Smooth muscle cell (in vitro differentiated cells): Measurements from ENCODE around the gene ACTL10. TPM values are rescaled to one million over a fixed set of nuclear protein-coding genes. Genes with fewer than 3 reads are reported as not detected.
"Not testable (repeated sequence)": the region's sequence is repeated elsewhere in the genome, so short reads cannot be mapped to it uniquely, and the experiment has no call there.

Experiments
- DNase-seq: peaks from one replicate; lab custom pipeline; 2025; ENCODE audit not compliant: unreplicated experiment; lab: John Stamatoyannopoulos, UW
- H2AFZ ChIP-seq: fragments of 200-600 bp; sonication (generic); 2 replicates; pipeline ENCODE4 v1.6.0; 2016; ENCODE audit warnings: antibody characterized with exemption, low read depth, mild to moderate bottlenecking
- H3F3A ChIP-seq: fragments of 200-600 bp; sonication (generic); 2 replicates; pipeline ENCODE4 v1.6.0; 2017; ENCODE audit warnings: antibody characterized with exemption, low read depth
- H3K27ac ChIP-seq: fragments of 200-600 bp; sonication (generic); 2 replicates; pipeline ENCODE4 v1.5.1; 2016; ENCODE audit warnings: low read depth, mild to moderate bottlenecking
- H3K27me3 ChIP-seq: fragments of 200-600 bp; sonication (generic); 2 replicates; pipeline ENCODE4 v1.6.1; 2016; ENCODE audit warnings: low read depth, mild to moderate bottlenecking
- H3K36me3 ChIP-seq: fragments of 200-600 bp; sonication (generic); 2 replicates; pipeline ENCODE4 v1.5.1; 2016; ENCODE audit warnings: low read depth
- H3K4me1 ChIP-seq: fragments of 200-600 bp; sonication (generic); 2 replicates; pipeline ENCODE4 v1.5.1; 2016; ENCODE audit warnings: low read depth
- H3K4me2 ChIP-seq: fragments of 200-600 bp; sonication (generic); 2 replicates; pipeline ENCODE4 v1.6.0; 2016; ENCODE audit warnings: mild to moderate bottlenecking
- H3K4me3 ChIP-seq: fragments of 200-600 bp; sonication (generic); 2 replicates; pipeline ENCODE4 v1.5.1; 2016; ENCODE audit warnings: mild to moderate bottlenecking
- H3K79me2 ChIP-seq: fragments of 200-600 bp; sonication (generic); 2 replicates; pipeline ENCODE4 v1.6.0; 2016; ENCODE audit warnings: low read depth, mild to moderate bottlenecking
- H3K9ac ChIP-seq: fragments of 200-600 bp; sonication (generic); 2 replicates; pipeline ENCODE4 v1.6.0; 2016; ENCODE audit warnings: low read depth
- H3K9me3 ChIP-seq: fragments of 200-600 bp; sonication (generic); replicated peaks from 2 replicates; pipeline ENCODE4 v1.5.1; 2016; ENCODE audit warnings: low read depth
- H4K20me1 ChIP-seq: fragments of 200-600 bp; sonication (generic); 2 replicates; pipeline ENCODE4 v1.6.0; 2016; ENCODE audit warnings: low read depth
- CTCF ChIP-seq: fragments of 200-600 bp; sonication (generic); IDR thresholded peaks from 2 replicates; pipeline ENCODE4 v1.5.1; 2017; ENCODE audit warnings: borderline replicate concordance, mild to moderate bottlenecking, antibody characterized with exemption; ENCODE audit not compliant: insufficient read depth, poor library complexity, severe bottlenecking
- WGBS: methylation state at CpG from one replicate; pipeline ENCODE4 v1.1.7; 2016; ENCODE audit warnings: low lambda C conversion rate; 5-methylcytosine and 5-hydroxymethylcytosine counted together
- polyA plus RNA-seq: library from polyadenylated mRNA; unstranded; fragments of >200 nt; fragmentation: Nextera tagmentation; extraction: Ambion mirVana; gene quantifications from 2 replicates; pipeline ENCODE4 v1.2.1, GENCODE V29; 2016
- total RNA-seq: library from RNA; depleted of rRNA; stranded (reverse); fragments of >200 nt; gene quantifications from 2 replicates; pipeline ENCODE4 v1.2.3, GENCODE V29; 2014

Gene ACTL10
- total and polyA plus RNA-seq, 2 experiments from 2014 or later = 0.04 to 0.49 TPM

GRCh38 chr20:33700696-33701441 lies 34.1 kb downstream of the ACTL10 start:
- not testable (repeated sequence) for H3K9ac ChIP-seq, H3K36me3 ChIP-seq, H3F3A ChIP-seq, H4K20me1 ChIP-seq, H3K4me1 ChIP-seq, DNase-seq, H3K27ac ChIP-seq, H3K79me2 ChIP-seq, H3K27me3 ChIP-seq, H3K4me3 ChIP-seq, H3K4me2 ChIP-seq, H2AFZ ChIP-seq, H3K9me3 ChIP-seq
- WGBS = 97% methylated on average over 40 of the region's 45 CpGs

GRCh38 chr20:33701629-33702450 lies 35.1 kb downstream of the ACTL10 start:
- Histone ChIP-seq H3K4me3 (no peak overlapping the region), H3F3A (peaks cover 5% of the 10 kb centered on the region), H2AFZ (no peak overlapping the region), H3K4me1 (no peaks in the 10 kb centered on the region), H3K9ac (no peak overlapping the region), H3K4me2 (no peak overlapping the region), H4K20me1 (no peaks in the 10 kb centered on the region), H3K79me2 (no peaks in the 10 kb centered on the region), H3K27me3 (no peaks in the 10 kb centered on the region), H3K36me3 (no peaks in the 10 kb centered on the region), H3K9me3 (no peaks in the 10 kb centered on the region), H3K27ac (no peak overlapping the region)
- 95% methylated on average over 14 of the region's 27 CpGs for WGBS
- TF ChIP-seq CTCF = no peak
- DNase-seq = no peak

DNA sequence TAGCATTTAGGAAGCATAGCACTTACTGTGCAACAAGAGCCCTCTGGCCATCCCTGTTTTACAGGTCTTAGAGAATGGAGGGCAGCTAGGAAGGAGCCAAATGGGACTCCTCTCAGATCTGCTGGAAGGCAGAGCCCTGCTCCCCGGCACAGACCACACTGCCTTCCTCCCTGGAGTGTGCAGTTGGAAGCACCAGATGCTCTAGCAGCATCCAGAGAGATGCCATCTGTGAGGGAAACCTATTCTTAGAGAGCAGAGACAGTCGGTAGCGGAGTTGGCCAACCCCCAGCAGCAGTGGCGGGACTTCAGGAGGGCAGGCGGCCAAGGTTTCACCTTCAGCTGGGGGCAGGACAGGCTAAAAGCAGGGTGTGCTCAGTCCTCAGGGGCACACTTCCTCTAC lies 36.1 kb downstream of the ACTL10 start:
- H3K4me2 ChIP-seq = no peak overlapping the region
- no peaks in the 10 kb centered on the region for H3K36me3 ChIP-seq
- H3K4me3 ChIP-seq = no peak overlapping the region
- no peak overlapping the region for H3K9ac ChIP-seq
- no peak for TF ChIP-seq CTCF
- H3K27me3 ChIP-seq = no peaks in the 10 kb centered on the region
- H2AFZ ChIP-seq = no peak overlapping the region
- no peaks in the 10 kb centered on the region for H3F3A ChIP-seq
- H3K79me2 ChIP-seq = no peaks in the 10 kb centered on the region
- H4K20me1 ChIP-seq = no peaks in the 10 kb centered on the region
- H3K9me3 ChIP-seq = no peaks in the 10 kb centered on the region
- DNase-seq = no peak
- no peak overlapping the region for H3K27ac ChIP-seq
- no peaks in the 10 kb centered on the region for H3K4me1 ChIP-seq
- 95% methylated on average over 5 of the region's 5 CpGs for WGBS

DNA sequence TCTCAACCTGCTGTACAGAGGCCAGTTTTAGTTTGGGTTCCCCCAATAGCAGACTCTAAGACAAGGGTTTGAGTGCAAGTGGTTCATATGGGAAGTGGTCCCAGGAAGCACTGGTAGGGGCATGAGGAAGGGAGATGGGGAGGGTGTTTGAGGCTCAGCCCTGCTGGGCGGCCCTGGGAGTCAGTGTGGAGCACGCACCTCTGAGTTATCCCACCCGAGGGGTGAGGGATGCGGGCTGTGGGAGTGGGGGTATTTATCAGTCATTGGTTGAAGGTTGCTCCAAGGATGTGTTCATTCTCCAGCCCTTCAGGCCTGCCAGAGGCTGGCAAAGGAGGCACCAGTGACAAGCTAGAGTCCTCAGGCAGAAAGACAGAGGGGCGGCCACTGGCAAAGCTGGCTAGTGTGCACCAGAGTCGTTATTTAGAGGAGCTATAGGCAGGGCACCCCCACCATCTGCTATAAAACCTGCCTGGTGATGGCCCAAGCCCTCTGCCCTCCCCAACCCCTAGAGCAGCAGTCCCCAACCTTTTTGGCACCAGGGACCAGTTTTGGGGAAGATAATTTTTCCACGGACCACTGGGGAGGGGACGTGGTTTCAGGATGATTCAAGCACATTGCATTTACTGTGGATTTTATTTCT lies 36.9 kb downstream of the ACTL10 start:
- H2AFZ ChIP-seq = no peak overlapping the region
- TF ChIP-seq CTCF = no peak
- no peaks in the 10 kb centered on the region for H3K27me3 ChIP-seq
- no peaks in the 10 kb centered on the region for H3K36me3 ChIP-seq
- H3K79me2 ChIP-seq = no peaks in the 10 kb centered on the region
- H3K27ac ChIP-seq = no peak overlapping the region
- H3K9me3 ChIP-seq = no peaks in the 10 kb centered on the region
- 91% methylated on average over 8 of the region's 8 CpGs for WGBS
- no peaks in the 10 kb centered on the region for H3K4me1 ChIP-seq
- no peaks in the 10 kb centered on the region for H4K20me1 ChIP-seq
- no peak overlapping the region for H3K4me3 ChIP-seq
- no peak overlapping the region for H3K9ac ChIP-seq
- no peaks in the 10 kb centered on the region for H3F3A ChIP-seq
- no peak for DNase-seq
- H3K4me2 ChIP-seq = no peak overlapping the region
